AG20443 (cell line): ENCODE measurements around the gene TMEM97.

Source experiments
- DNase-seq: peaks from one replicate; pipeline ENCODE4 v3.0.0; 2012; ENCODE audit warnings: low spot score, mixed read lengths

The TMEM97 gene

GRCh38 chr17:28317099-28317965 is 1.7 kb upstream of the TMEM97 start:
- DNase-seq: no peak

DNA sequence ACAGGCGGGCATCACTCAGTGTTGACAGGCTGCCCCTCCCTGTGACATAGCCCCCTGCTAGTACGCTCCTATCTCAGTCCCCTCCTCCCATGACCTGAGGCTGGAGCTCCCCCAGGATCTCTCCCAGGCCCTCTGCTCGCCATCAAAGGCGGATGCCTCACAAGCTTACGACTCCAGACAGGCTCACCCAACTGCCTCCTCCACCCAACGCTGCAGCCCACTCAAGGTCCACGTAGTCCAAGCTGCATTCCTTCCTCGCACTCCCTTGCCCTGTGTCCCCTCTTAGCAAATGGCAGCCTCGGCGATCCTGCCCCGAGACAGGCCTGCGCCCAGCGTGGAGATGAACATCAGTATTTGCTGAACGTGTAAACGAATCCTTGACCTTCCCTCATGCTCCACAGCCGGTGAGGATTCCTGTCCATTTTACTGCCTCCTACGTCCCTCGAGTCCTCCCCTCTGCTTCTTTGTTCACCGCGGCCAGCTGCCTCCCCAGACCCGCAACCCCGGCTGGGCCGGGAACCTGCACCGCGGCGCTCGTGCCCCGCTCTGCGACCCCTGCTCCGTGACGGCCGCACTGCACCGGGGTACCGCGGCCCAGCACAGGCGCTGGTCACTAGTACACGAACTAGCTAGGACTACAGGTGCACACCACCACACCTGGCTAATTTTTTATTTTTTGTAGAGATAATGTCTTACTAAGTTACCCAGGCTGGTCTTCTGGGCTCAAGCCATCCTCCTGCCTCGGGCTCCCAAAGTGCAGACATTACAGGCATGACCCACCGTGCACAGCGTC is 838 bp upstream of the TMEM97 start:
- DNase-seq: no peak

GRCh38 chr17:28319598-28319935 is 567 bp downstream of the TMEM97 start:
- DNase-seq: no peak

GRCh38 chr17:28320215-28321061 is 1.4 kb downstream of the TMEM97 start:
- DNase-seq: no peak

DNA sequence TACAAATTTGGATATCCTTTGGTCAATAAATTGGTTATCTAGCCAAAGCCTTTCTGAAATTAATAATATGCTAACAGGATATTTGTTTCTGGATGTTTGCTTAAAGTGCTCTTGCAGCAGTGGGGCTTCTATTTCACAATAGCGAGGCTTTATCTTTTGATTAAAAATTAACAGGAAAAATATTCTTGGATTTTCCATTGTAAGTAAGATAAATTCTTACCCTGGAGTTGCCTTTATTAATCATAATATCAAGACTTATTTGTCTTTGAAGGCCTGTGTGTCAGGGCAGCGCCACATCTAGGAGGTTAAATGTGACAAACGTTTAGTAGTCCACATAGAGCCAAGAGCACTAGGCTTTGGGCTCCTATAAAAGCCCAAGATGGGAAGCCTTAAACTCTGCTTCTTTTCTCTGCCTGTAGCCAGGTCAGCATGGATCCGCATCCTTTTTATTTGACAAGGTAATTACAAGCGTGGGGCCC is 5.3 kb downstream of the TMEM97 start:
- no peak for DNase-seq

- no peak for DNase-seq
Observed at GRCh38 chr17:28324781-28325180, 5.8 kb downstream of the TMEM97 start.

DNA sequence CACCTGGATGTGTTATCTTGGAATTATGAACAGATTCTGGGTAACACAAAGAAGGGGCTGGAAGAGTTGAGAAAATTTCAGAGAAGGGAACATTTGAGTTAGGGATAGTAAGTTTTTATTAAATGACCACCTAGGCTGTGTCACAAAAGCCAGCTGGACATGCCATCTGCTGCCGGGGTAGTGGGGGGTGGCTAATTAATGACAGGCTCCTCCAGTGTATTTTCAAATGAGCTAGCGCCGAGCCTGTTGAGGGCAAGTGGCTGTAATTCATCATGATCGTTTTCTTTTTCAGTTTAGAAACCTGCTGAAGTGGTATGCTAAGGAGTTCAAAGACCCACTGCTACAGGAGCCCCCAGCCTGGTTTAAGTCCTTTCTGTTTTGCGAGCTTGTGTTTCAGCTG is 6.2 kb downstream of the TMEM97 start:
- DNase-seq: no peak

DNA sequence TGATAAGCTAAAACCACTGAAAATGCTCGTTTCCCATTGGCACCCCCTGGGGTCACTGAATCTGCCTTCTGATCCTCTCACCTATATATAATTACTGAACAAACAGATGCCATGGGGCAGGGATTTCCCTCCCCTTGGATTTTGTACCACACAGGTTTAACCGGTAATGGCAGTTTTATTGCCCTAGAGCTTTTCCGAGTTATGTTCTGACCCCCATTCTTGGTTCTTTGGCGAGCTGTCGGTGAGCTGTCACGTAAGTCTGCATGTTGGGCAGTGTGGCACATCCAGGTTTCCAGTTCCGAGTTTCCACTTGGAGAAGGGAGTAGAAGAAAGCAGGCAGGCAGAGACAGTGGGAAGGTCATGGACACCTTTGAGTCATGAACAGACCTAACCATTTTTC is 7.1 kb downstream of the TMEM97 start:
- no peak for DNase-seq

DNA sequence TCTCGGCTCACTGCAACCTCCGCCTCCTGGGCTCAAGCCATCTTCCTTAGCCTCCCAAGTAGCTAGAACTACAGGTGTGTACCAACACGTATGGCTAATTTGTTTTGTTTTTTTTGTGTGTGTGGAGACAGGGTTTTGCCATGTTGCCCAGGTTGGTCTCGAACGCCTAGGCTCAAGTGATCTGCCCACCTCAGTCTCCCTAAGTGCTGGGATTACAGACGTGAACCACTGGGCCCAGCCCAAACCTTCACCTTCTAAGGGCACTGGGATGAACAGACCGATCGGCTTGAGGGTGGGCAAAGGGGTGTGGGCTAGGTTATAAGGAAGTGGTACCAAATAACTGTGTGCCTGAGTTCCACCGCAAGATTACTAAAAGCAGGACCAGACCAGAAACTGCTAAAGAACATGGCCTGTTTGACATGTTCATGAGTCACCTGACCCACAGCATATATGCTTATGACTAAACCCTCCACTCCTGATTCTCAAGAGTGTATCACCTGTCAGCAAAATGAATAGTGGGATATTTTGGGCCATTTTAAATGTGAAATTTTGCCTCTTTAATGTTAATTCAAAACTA is 8.1 kb downstream of the TMEM97 start:
- no peak for DNase-seq

- no peak for DNase-seq
Observed at GRCh38 chr17:28327709-28328108, 8.7 kb downstream of the TMEM97 start.

GRCh38 chr17:28328325-28328724 is 9.3 kb downstream of the TMEM97 start:
- DNase-seq: no peak

- DNase-seq: no peak
Observed at GRCh38 chr17:28330671-28331070, 11.7 kb downstream of the TMEM97 start.

DNA sequence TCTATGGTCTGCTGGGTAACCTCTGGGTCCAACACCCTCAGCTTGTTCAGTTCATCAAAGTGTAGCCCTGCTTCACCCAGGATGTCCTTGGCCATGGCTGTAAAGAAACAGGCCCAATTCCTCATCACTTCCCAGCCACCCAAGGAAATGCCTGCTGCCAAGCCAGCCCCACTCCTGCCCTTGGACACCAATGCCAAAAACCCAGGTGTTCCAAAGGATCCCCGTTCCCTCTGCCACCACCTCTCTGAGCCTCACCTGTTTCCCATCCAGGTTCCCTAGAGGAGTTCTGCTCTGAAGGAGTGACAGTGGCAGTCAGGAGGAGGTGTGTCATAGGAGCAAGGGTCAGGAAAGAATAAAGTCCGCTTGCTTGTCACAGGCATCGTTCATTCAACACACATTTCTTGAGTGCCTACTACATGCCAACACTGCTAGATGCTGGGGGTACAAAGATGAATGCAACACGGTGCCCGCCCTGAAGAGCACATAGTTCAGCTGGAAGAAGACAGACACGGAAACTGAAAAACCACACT is 13.0 kb downstream of the TMEM97 start:
- no peak for DNase-seq

- no peak for DNase-seq
Observed at GRCh38 chr17:28333083-28333746, 14.2 kb downstream of the TMEM97 start.

- no peak for DNase-seq
Observed at GRCh38 chr17:28334171-28334570, 15.2 kb downstream of the TMEM97 start.

DNA sequence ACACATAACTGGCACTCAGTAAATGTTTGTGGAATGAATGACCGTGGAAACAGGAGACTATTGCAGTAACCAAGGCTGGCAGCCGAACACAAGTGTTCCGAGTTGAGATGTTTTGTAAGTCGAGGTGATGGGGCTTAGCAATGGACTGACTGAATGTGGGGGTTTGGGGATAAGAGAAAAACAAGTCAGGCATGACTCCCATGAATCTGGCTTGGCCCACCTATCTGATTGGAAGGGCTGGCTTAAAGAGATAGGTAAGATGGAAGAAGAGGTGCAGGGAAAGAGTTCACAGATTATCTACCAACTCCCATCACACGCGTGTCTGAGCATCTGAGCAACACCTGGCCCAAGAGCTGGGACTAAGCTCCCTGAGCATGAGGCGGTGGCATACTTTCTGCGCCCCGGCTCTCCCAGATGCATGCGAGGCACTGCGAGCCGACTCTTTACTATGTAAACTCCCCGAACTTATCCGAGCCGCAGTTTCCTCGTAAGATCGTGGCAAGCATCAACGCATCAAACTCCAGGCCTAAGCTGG is 15.7 kb downstream of the TMEM97 start:
- DNase-seq: no peak

GRCh38 chr17:28335201-28335958 is 16.4 kb downstream of the TMEM97 start, which contains the start of the genes IFT20 and TNFAIP1:
Gene IFT20 (minus strand): TSS chr17:28335472. CDS start chr17:28331985, 3,487 bp downstream.
Gene TNFAIP1 (plus strand): TSS chr17:28335761. CDS start chr17:28339522, 3,761 bp downstream.
- DNase-seq: peak; percentile 96

- peak; percentile 79 for DNase-seq
Observed at GRCh38 chr17:28335959-28336871, 17.2 kb downstream of the TMEM97 start.
